HepG2 (cell line): Measurements from ENCODE around the gene ETS2. TPM values are rescaled to one million over a fixed set of nuclear protein-coding genes. Genes with fewer than 3 reads are reported as not detected.

Source experiments
- ATAC-seq: fragments of 200-7000 bp; cut with Tn5 transposase; 3 replicates; pipeline ENCODE4 v1.9.1; 2020; ENCODE audit warnings: mild to moderate bottlenecking, moderate library complexity
- BruUV-seq: library from RNA; stranded (reverse); fragments of 400-500 nt; replicated peaks from 2 replicates; lab custom pipeline; 2021; lab: Mats Ljungman, UMichigan
- CTCF ChIA-PET: fragments of 300-600 bp; formaldehyde crosslinking; extraction: SDS; loops from one replicate; lab custom pipeline; 2021; ENCODE audit warnings: low total read pairs, inconsistent platforms, low intra/inter-chr PET ratio; lab: Yijun Ruan, JAX
- POLR2A ChIA-PET: fragments of 350-600 bp; sonication (Branson Sonifier 250); formaldehyde crosslinking; loops from one replicate; lab custom pipeline; 2020; ENCODE audit warnings: antibody characterized with exemption, inconsistent platforms; lab: Yijun Ruan, JAX
- DNase-seq: peaks from one replicate; pipeline ENCODE4 v3.0.0-alpha.2; 2015; ENCODE audit warnings: low spot score
- FAIRE-seq: peaks from 3 replicates; lab custom pipeline; 2011; peaks lifted over from hg19 to GRCh38; lab: Jason Lieb, UNC
- H2AFZ ChIP-seq: one replicate; pipeline ENCODE4 v1.6.1; 2011; ENCODE audit warnings: low read length, inconsistent platforms
- H3K27ac ChIP-seq: fragments of 300-600 bp; 3 replicates; pipeline ENCODE4 v1.8.0; 2011; ENCODE audit warnings: mixed run types, mild to moderate bottlenecking, mixed read lengths, low read length, inconsistent platforms; ENCODE audit not compliant: insufficient read depth; ENCODE audit errors: extremely low read length
- H3K27me3 ChIP-seq, 2 experiments: fragments of 200-600 bp in 1 of 2; 2 replicates in 1 of 2; 3 replicates in 1 of 2; pipeline versions ENCODE4 v1.6.0 to v1.8.0; 2011; ENCODE audit warnings: low read length in 2 of 2, mild to moderate bottlenecking in 2 of 2, moderate library complexity in 2 of 2, inconsistent platforms in 1 of 2; ENCODE audit not compliant: insufficient read depth in 2 of 2, control insufficient read depth in 1 of 2
- H3K36me3 ChIP-seq, 2 experiments: fragments of 200-600 bp in 1 of 2; replicated peaks in 1 of 2; 2 replicates in 1 of 2; 3 replicates in 1 of 2; pipeline versions ENCODE4 v1.5.1 to v1.8.0; 2011; ENCODE audit warnings: low read length in 2 of 2, inconsistent platforms in 1 of 2; ENCODE audit not compliant: insufficient read depth in 2 of 2, control insufficient read depth in 1 of 2
- H3K4me1 ChIP-seq: 2 replicates; pipeline ENCODE4 v1.5.1; 2012; ENCODE audit warnings: low read length, inconsistent platforms; ENCODE audit not compliant: insufficient read depth
- H3K4me2 ChIP-seq: 2 replicates; pipeline ENCODE4 v1.6.0; 2011; ENCODE audit warnings: low read depth, low read length, inconsistent platforms
- H3K4me3 ChIP-seq, 3 experiments: fragments of 200-600 bp in 1 of 3; sonication (generic), shearing (Covaris generic) in 1 of 3; replicated peaks in 1 of 3; 2 replicates each; pipeline ENCODE4 v1.5.1; 2011 to 2016; ENCODE audit warnings: low read length in 3 of 3, inconsistent platforms in 2 of 3, low read depth in 2 of 3, mild to moderate bottlenecking in 2 of 3, control low read depth in 1 of 3, mixed read lengths in 1 of 3; ENCODE audit not compliant: insufficient read depth in 1 of 3
- H3K79me2 ChIP-seq: one replicate; pipeline ENCODE4 v1.6.1; 2011; ENCODE audit warnings: low read length, inconsistent platforms; ENCODE audit not compliant: insufficient read depth
- H3K9ac ChIP-seq: 2 replicates; pipeline ENCODE4 v1.6.0; 2011; ENCODE audit warnings: mild to moderate bottlenecking, low read depth, low read length, inconsistent platforms; ENCODE audit not compliant: insufficient read depth
- H3K9me3 ChIP-seq: 2 replicates; pipeline ENCODE4 v1.5.1; 2012; ENCODE audit warnings: mild to moderate bottlenecking, low read length
- H4K20me1 ChIP-seq: 2 replicates; pipeline ENCODE4 v1.6.0; 2011; ENCODE audit warnings: inconsistent platforms, mild to moderate bottlenecking, low read length, moderate library complexity; ENCODE audit not compliant: insufficient read depth
- CEBPB ChIP-seq: IDR thresholded peaks from 2 replicates; pipeline ENCODE4 v1.6.1; 2011; ENCODE audit warnings: low read depth, low read length, improper control_type of control experiment, borderline replicate concordance
- SOX13 ChIP-seq, 3 experiments: fragments of 450-650 bp in 1 of 3; sonication (generic) in 1 of 3; formaldehyde crosslinking in 1 of 3; IDR thresholded peaks in 2 of 3; conservative IDR thresholded peaks in 1 of 3; 2 replicates each; pipeline versions ENCODE4 v1.5.0 to v1.6.1; 2016 to 2020; ENCODE audit warnings: antibody characterized with exemption in 1 of 3, mild to moderate bottlenecking in 1 of 3, missing compliant biosample characterization in 1 of 3, missing genetic modification reagents in 1 of 3, moderate library complexity in 1 of 3
- ZNF263 ChIP-seq: sonication (generic); formaldehyde crosslinking; IDR thresholded peaks from 2 replicates; pipeline ENCODE4 v1.4.0; 2020; ENCODE audit warnings: missing genetic modification reagents
- ZNF292 ChIP-seq: sonication (generic); formaldehyde crosslinking; IDR thresholded peaks from 2 replicates; pipeline ENCODE4 v1.8.1; 2022; ENCODE audit warnings: mild to moderate bottlenecking, low read depth, missing genetic modification reagents, borderline replicate concordance
- ZNF468 ChIP-seq: sonication (generic); formaldehyde crosslinking; IDR thresholded peaks from 2 replicates; pipeline ENCODE4 v1.8.0; 2022; ENCODE audit warnings: mild to moderate bottlenecking, moderate library complexity, missing genetic modification reagents
- ZNF619 ChIP-seq: sonication (generic); formaldehyde crosslinking; IDR thresholded peaks from 2 replicates; pipeline ENCODE4 v1.4.0; 2020; ENCODE audit warnings: mild to moderate bottlenecking, missing genetic modification reagents
- WGBS: methylation state at CpG from one replicate; pipeline ENCODE4 v1.1.6; 2017; ENCODE audit warnings: low lambda C conversion rate; 5-methylcytosine and 5-hydroxymethylcytosine counted together
- in situ Hi-C: cut with HindIII; loops from 2 replicates; pipeline ENCODE4 v1.10.0; 2017; ENCODE audit warnings: low pct_unique_long_range_greater_than_20kb; ENCODE audit not compliant: extremely low pct_ligation_motif_present
- intact Hi-C: fragments of 100-400 bp; cut with micrococcal nuclease; formaldehyde crosslinking; loops from one replicate; pipeline ENCODE4 v1.10.0; 2022; ENCODE audit not compliant: unreplicated experiment
- polyA plus RNA-seq, 8 experiments: library from polyadenylated mRNA; depleted of rRNA in 3 of 8; stranded (reverse) in 7 of 8; unstranded in 1 of 8; fragments of >200 nt; fragmentation: Illumina TruSeq in 4 of 8; extraction: Trizol in 4 of 8; gene quantifications; 2 replicates each; pipeline versions ENCODE4 v1.2.1 to v1.2.3, GENCODE V29; 2011 to 2016; ENCODE audit warnings: low read depth in 4 of 8, missing spikeins in 1 of 8, mixed read lengths in 1 of 8; ENCODE audit not compliant: insufficient read depth in 1 of 8
- total RNA-seq, 5 experiments: library from RNA; depleted of rRNA; stranded (reverse); fragments of >200 nt; fragmentation: Illumina TruSeq; extraction: Trizol; gene quantifications; 2 replicates each; pipeline ENCODE4 v1.2.3, GENCODE V29; 2016; ENCODE audit warnings: low read depth in 1 of 5
- TF ChIP-seq, protein P1 (sequence below): IDR thresholded peaks from 2 replicates; pipeline ENCODE4 v1.6.1; 2018; ENCODE audit warnings: missing genetic modification reagents
- TF ChIP-seq, protein P2 (sequence below): sonication (generic); formaldehyde crosslinking; IDR thresholded peaks from 2 replicates; pipeline ENCODE4 v1.4.0; 2020; ENCODE audit warnings: missing genetic modification reagents, mild to moderate bottlenecking, borderline replicate concordance

ETS2 gene
- total and polyA plus RNA-seq, 2 of the 13 experiments (the other 11 are each of a cell fraction or from before 2014, with no cell fraction given), result 24.6 to 64.4 TPM

DNA sequence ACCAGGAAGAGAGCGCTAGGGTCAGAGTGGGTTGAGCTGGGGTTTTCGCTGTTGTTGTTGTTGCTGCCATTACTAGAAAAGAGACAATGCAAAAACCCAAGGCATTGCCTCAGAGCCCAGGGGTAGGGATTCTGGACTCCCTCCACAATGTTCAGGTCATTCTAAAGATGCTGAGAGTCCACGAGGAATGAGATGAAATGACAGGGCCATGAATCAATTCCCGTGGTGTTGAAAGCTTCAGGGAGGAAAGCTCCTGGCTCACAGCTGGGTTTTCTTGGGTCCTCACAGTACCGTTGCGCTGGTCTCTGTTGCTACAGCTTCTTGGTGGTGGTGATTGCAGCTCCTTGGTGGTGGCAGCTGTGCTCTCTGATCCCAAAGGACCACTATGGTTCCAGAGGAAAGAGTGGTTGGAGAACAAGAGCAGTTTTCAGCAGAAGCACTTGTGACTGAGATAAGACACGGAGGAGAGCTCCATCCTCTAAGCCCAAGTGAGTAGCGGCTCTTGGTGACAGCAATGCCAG lies 58.2 kb downstream of the ETS2 start:
- ATAC-seq (no peak), FAIRE-seq (no peak), DNase-seq (no peak)
- WGBS, result 59% methylated on average over 7 of the region's 8 CpGs
- Histone ChIP-seq H3K27ac (no peak overlapping the region), H3K4me3 (no peak overlapping the region), H4K20me1 (no peaks in the 10 kb centered on the region), H3K4me2 (no peak overlapping the region), H3K79me2 (no peaks in the 10 kb centered on the region), H3K36me3 (no peaks in the 10 kb centered on the region), H2AFZ (no peak overlapping the region), H3K9me3 (no peaks in the 10 kb centered on the region), H3K27me3 (no peaks in the 10 kb centered on the region; a peak in 1 of 5 replicates), H3K4me1 (peaks cover 7% of the 10 kb centered on the region; the same call in 1 of the 2 replicates), H3K9ac (no peak overlapping the region)
- CTCF ChIA-PET, result no interaction called here
- POLR2A ChIA-PET, result no interaction called here
- TF ChIP-seq ZNF292 (no peak), ZNF468 (CRISPR knock-in tag) (no peak), ZNF263 (CRISPR knock-in tag) (no peak), CEBPB (no peak), SOX13 (IDR thresholded peaks at IDR 0.05) (no peak), SOX13 (CRISPR knock-in tag; conservative IDR thresholded peaks at IDR 0.05 in 1 of 2, IDR thresholded peaks at IDR 0.05 in 1 of 2) (no peak)
- TF ChIP-seq, protein P1, sequence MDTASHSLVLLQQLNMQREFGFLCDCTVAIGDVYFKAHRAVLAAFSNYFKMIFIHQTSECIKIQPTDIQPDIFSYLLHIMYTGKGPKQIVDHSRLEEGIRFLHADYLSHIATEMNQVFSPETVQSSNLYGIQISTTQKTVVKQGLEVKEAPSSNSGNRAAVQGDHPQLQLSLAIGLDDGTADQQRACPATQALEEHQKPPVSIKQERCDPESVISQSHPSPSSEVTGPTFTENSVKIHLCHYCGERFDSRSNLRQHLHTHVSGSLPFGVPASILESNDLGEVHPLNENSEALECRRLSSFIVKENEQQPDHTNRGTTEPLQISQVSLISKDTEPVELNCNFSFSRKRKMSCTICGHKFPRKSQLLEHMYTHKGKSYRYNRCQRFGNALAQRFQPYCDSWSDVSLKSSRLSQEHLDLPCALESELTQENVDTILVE (CRISPR knock-in tag), result no peak
- intact Hi-C loops (no loop called here), in situ Hi-C loops (no loop called here)
- BruUV-seq, result no TSS peak

DNA sequence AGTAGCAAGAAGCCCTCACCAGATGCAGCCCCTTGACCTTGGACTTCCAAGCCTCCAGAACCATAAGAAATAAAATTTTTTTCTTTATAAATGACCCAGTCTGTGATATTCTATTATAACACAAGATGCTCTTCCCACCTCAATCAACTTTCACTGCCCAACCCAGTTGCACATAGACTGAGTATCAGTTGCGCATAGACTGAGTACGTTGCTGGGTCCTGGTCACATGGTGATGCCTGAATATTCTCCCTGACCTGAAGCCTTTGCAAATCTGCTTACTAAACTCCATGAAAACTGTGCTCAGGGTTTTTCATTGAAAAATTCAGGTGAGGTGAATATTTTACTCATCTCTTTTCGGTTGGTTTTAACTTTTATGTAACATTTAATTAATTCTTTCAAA lies 59.2 kb downstream of the ETS2 start:
- intact Hi-C loops (no loop called here), in situ Hi-C loops (no loop called here)
- ChIA-PET POLR2A (no interaction called here), CTCF (no interaction called here)
- no peak for FAIRE-seq
- Histone ChIP-seq H3K9ac (no peak overlapping the region), H3K79me2 (no peaks in the 10 kb centered on the region), H2AFZ (no peak overlapping the region), H3K27me3 (no peaks in the 10 kb centered on the region; a peak in 1 of 5 replicates), H3K4me3 (no peak overlapping the region), H3K4me2 (no peak overlapping the region), H3K4me1 (peaks cover 6% of the 10 kb centered on the region; the same call in 1 of the 2 replicates), H3K36me3 (no peaks in the 10 kb centered on the region)
- no peak for DNase-seq
- no TSS peak for BruUV-seq
- WGBS, result 56% methylated on average over 3 of the region's 3 CpGs
- TF ChIP-seq ZNF619 (CRISPR knock-in tag), result no peak
- TF ChIP-seq, protein P2, sequence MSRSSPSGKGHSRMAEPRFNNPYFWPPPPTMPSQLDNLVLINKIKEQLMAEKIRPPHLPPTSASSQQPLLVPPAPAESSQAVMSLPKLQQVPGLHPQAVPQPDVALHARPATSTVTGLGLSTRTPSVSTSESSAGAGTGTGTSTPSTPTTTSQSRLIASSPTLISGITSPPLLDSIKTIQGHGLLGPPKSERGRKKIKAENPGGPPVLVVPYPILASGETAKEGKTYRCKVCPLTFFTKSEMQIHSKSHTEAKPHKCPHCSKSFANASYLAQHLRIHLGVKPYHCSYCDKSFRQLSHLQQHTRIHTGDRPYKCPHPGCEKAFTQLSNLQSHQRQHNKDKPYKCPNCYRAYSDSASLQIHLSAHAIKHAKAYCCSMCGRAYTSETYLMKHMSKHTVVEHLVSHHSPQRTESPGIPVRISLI, result no peak
- TF ChIP-seq, all 625 proteins: peak for 0
- ATAC-seq, result no peak
- Histone ChIP-seq H3K9me3 (no peaks in the 10 kb centered on the region), H3K27ac (no peak overlapping the region), H4K20me1 (no peaks in the 10 kb centered on the region)
